Hepatocyte (in vitro differentiated cells): Measurements from ENCODE around the gene AP3D1.

ENCODE experiments used
- CTCF ChIP-seq: fragments of 200-600 bp; sonication (generic); IDR thresholded peaks from 2 replicates; pipeline ENCODE4 v1.5.1; 2016; ENCODE audit warnings: antibody characterized with exemption, mild to moderate bottlenecking; ENCODE audit not compliant: poor library complexity
- EZH2 ChIP-seq: fragments of 200-600 bp; sonication (generic); IDR thresholded peaks from 2 replicates; pipeline ENCODE4 v1.6.1; 2016; ENCODE audit warnings: antibody characterized with exemption, mild to moderate bottlenecking, borderline replicate concordance
- EZH2phosphoT487 ChIP-seq: fragments of 200-600 bp; sonication (generic); IDR thresholded peaks from one replicate; pipeline ENCODE4 v1.6.1; 2018; ENCODE audit warnings: antibody characterized with exemption, mild to moderate bottlenecking, low read depth, moderate library complexity; ENCODE audit not compliant: unreplicated experiment, severe bottlenecking

GRCh38 chr19:2115911-2116426 lies 35.4 kb downstream of the AP3D1 start:
- TF ChIP-seq CTCF = no peak
- no peak for TF ChIP-seq EZH2
- TF ChIP-seq EZH2phosphoT487 = no peak
